A549 treated with GW870086 at 1 μM for 4 hours (cell line): ENCODE data around the gene ATP1A4. TPM values are rescaled to one million over a fixed set of nuclear protein-coding genes. Genes with fewer than 3 reads are reported as not detected.

ENCODE experiments used
- total RNA-seq: library from RNA; stranded (reverse); fragments of 200-300 nt; extraction: Qiagen RNA extraction; gene quantifications from 5 replicates; pipeline ENCODE4 v1.2.3, GENCODE V29; 2022; ENCODE audit warnings: low read depth

ATP1A4 gene
- not detected in 5 replicates for total RNA-seq

DNA sequence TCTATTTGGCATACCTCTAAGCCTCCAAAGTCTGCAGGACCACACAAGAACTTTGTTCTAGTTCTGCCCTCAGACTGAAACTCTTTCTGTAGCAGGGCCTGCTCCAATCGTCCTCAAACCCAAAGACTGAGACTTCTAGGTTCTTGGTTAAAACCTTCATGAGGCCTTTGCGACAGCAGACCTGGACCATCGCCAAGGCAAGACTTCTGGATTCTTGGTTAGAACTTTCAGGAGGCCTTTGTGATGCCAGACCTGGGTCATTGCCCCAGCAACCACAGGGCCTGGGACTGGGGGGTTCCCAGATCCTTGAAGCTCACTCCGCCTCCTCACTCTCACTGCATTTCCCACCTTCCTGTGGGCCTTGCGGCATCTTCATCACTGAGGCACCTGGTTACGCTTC, at the start of gene ATP1A4:
ATP1A4 (plus strand) TSS at position 301 of the 400 bp plus-strand sequence. CDS start 438 bp downstream, outside the sequence.

DNA sequence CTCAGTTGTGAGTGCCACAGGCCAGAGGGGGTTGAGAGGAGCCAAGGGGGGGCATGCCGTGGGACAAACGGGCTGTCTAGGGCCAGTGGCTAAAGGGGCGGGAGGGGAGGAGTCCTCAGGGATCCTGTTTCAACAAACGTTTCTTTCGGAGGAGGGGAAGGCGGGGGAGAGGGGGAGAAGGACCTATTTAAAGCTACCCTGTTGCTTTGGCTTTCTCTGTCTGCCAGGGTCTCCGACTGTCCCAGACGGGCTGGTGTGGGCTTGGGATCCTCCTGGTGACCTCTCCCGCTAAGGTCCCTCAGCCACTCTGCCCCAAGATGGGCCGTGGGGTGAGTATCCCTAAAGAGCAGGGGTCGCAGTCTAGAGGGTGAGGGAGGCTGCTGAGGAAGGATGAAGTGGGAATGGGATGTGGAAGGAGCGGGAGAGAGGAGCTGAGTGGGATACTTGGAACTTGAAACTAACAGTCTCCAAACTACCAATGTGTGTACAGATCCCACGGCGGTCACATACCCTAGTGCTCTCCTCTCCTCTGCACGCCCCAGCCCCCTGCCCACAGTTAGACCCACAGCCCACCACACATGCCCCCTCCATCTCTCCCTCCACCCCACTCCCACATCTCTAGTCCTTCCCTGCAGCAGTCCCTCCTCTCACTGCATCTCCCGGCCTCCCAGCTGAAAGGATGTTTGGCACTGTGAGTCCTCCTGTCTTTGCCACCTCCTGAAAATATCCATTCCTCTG, 35.7 kb upstream of the ATP1A4 start, which contains the start of gene ATP1A2:
ATP1A2 (plus strand) TSS at position 215 of the 738 bp plus-strand sequence; CDS start at position 318, 103 bp downstream.

DNA sequence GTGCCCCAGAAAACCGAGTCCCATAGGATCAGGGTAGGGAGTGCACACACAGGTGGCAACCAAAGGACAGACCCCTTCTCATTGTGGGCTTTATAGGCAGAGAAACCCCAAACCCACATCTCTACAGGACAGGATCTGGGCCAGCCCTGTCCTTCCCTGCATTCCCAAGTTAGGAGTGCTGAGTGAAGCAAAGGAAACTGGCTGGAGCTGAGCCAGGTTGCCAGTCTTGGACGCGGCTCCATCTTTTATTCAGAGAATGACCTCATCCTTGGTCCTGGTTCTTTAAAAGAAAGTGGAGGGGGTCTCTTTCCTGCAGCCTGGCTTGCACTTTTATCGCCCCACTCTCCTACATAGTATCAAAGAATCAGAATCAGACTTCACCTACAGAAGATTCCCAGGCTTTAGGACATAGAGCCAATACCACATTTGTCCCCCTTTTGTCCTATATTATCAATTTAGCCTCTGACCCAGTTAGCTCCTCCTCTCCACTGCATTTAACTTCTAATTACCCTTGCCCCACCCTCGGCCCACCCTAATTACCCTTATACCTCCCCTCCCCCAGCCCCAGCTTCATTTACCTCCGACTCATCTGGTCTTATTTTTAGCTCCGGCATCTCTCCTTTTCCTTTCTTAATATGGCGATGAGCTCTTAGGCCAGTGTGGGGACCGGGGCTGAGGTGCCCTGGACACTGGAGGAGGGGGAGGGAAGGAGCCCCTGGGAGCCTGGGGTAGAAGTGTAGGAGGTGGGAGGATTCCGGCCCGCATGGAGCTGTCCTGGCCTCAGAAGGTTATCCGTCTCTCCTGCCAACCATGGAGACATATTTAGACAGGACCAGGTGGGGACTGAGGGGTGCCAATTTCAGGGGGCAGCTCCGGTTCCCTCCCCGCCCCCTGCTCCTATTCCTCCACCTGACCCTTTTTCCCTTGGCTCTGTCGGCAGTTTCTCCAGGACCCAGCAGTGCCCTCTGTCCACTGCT, 38.5 kb downstream of the ATP1A4 start, which contains the start of gene CASQ1:
CASQ1 (plus strand) TSS at position 927 of the 977 bp plus-strand sequence. CDS start 177 bp downstream, outside the sequence.

DNA sequence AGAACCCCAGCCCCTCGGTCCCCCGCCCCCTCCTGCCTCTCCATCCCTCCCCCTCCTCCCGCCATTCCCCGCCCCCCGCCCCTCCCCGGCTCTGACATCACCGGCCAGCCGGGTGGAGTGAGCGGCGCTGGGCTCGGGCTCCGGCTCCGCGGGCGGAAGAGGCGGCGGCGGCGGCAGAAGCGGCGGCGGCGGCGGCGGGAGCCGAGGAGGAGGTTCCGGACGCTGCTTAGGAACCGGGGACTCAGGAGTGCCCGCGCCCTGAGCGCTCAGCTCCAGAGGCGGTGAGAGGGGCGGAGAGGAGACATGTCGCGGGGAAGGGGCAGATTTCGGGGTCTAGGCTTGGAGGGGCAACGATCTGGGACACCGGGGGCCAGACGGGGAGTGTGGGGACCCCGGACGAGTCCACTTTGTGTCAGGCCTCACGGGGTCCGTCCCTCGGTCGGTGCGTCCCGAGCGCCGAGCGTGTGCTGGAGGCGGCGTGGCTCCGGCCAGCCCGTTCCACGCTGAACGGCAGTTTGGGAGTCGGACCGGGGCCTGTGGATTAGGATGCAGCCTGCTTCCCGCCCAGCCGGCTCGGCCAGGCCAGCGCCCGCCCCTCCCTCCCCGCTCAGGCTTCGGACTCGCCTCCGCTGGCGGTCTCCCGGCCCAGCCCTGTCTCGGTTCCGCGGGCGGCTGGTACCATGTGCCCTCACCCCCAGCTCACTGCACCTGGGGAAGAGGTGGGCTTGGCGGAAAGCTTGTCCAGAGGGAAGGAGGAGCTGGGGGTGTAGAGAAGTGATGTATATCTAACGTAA, 54.0 kb downstream of the ATP1A4 start, which contains the start of gene PEA15:
PEA15 (plus strand) TSS at position 143 of the 794 bp plus-strand sequence. CDS start 6,161 bp downstream, outside the sequence.

Other genes with a start within 250 kb of the ATP1A4 start
- 941 to 1,085 TPM (median 1,033 TPM) in 5 replicates for gene TAGLN2, start 226.1 kb upstream of the ATP1A4 start, total RNA-seq
- gene IGSF9, start 206.0 kb upstream of the ATP1A4 start, total RNA-seq = 0.17 to 0.27 TPM (median 0.21 TPM) in 5 replicates
- 0.25 to 1.3 TPM (median 0.82 TPM) in 5 replicates for gene SLAMF9, start 197.4 kb upstream of the ATP1A4 start, total RNA-seq
- 4.0 to 4.8 TPM (median 4.5 TPM) in 5 replicates for gene PIGM, start 119.6 kb upstream of the ATP1A4 start, total RNA-seq
- gene KCNJ10, start 81.4 kb upstream of the ATP1A4 start, total RNA-seq = not detected in 5 replicates
- not detected in 5 replicates for gene KCNJ9, start 70.1 kb upstream of the ATP1A4 start, total RNA-seq
- 6.1 to 9.4 TPM (median 8.9 TPM) in 5 replicates for gene IGSF8, start 53.0 kb upstream of the ATP1A4 start, total RNA-seq
- gene ATP1A2, start 35.8 kb upstream of the ATP1A4 start, total RNA-seq = 0.03 to 0.18 TPM (median 0.06 TPM) in 4 of 5 replicates, not detected in the other
- not detected in 5 replicates for gene CASQ1, start 39.0 kb downstream of the ATP1A4 start, total RNA-seq
- 166 to 186 TPM (median 176 TPM) in 5 replicates for gene PEA15, start 53.8 kb downstream of the ATP1A4 start, total RNA-seq
- gene DCAF8, start 110.9 kb downstream of the ATP1A4 start, total RNA-seq = 40.3 to 54.8 TPM (median 47.8 TPM) in 5 replicates
- 17.6 to 26.6 TPM (median 25.1 TPM) in 5 replicates for gene PEX19, start 133.5 kb downstream of the ATP1A4 start, total RNA-seq
- gene COPA, start 191.6 kb downstream of the ATP1A4 start, total RNA-seq = 80.3 to 97.4 TPM (median 81.0 TPM) in 5 replicates
- 38.8 to 49.7 TPM (median 45.4 TPM) in 5 replicates for gene NCSTN, start 191.8 kb downstream of the ATP1A4 start, total RNA-seq
- gene NHLH1, start 215.5 kb downstream of the ATP1A4 start, total RNA-seq = 0.30 to 0.51 TPM (median 0.38 TPM) in 5 replicates
- gene VANGL2, start 249.0 kb downstream of the ATP1A4 start, total RNA-seq = 0.69 to 1.0 TPM (median 0.84 TPM) in 5 replicates